ENCODE data around the gene RAB12.

Gene RAB12

DNA sequence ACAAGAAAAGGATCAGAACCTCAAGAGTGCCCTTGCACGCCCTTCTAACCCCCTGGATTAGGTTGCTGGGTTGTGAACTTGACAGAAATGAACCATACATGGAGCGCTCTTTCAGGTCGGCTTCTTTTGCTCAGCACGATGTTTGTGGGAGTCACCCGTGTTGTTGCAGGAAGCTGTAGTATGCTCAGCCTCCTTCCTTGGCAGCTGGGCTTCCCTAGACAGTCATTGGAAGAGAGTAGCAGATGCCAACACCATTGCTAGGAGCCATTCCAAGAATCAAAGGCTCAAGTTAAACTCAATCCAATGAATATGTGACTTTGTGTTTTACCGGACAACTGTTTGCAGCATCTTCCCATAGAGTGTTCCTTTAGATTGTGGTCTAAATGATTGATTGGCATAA is 47.0 kb downstream of the RAB12 start:
- Histone ChIP-seq H3K27ac (no peak overlapping the region), H3K36me3 (no peaks in the 10 kb centered on the region), H3K4me3 (no peak overlapping the region), H3K27me3 (peaks cover 0 to 4% of the 10 kb centered on the region in 2 donors), H3K9me3 (no peaks in the 10 kb centered on the region), H3K4me1 (no peaks in the 10 kb centered on the region)
- no peak for DNase-seq
- intact Hi-C loops (cut with DNase I; ENCODE audit: low total_unique reads) = loop anchor here (5.0 kb wide), 1 partner anchor 326 kb away; no protein-coding TSS in a partner anchor
- TF ChIP-seq, protein P1, sequence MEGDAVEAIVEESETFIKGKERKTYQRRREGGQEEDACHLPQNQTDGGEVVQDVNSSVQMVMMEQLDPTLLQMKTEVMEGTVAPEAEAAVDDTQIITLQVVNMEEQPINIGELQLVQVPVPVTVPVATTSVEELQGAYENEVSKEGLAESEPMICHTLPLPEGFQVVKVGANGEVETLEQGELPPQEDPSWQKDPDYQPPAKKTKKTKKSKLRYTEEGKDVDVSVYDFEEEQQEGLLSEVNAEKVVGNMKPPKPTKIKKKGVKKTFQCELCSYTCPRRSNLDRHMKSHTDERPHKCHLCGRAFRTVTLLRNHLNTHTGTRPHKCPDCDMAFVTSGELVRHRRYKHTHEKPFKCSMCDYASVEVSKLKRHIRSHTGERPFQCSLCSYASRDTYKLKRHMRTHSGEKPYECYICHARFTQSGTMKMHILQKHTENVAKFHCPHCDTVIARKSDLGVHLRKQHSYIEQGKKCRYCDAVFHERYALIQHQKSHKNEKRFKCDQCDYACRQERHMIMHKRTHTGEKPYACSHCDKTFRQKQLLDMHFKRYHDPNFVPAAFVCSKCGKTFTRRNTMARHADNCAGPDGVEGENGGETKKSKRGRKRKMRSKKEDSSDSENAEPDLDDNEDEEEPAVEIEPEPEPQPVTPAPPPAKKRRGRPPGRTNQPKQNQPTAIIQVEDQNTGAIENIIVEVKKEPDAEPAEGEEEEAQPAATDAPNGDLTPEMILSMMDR (IDR thresholded peaks at IDR 0.05) = no peak

DNA sequence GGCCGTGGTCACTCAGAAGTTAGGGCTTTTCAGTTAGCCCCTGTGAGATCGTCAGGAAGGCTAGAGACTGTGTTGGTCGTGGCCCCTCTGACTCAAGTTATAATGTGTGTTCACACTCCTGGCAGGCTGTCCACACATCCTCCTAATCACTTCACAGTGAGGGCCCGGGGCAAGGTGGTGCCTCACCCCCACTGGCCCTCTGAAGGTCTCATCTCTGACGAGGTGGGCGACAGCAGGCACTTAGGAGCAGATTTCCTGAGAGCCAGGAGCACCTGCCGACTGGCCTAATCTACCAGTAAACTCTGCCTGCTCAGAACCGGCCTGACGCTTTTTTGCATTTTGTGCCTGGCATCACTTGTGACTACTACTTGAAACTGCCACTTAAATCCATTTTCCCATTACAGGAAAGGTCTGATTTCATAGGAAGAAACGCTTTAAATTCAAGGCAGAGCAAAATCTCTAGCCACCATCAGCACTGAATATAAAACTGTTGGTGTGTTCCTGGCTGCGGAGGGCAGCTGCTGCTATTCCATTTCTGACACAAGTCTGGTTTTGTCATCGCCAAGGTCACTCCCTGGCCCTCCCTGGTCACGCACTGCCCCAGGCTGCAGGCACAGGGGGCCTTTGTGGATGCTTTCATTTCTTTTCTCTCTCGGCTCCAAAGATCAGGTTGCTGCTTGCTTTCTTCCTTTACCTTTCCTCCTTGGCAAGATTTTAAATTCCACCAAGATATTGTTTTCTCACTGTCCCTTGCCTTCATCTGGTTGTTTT is 48.0 kb downstream of the RAB12 start:
- Histone ChIP-seq H3K36me3 (no peaks in the 10 kb centered on the region), H3K4me3 (no peak overlapping the region), H3K4me1 (no peaks in the 10 kb centered on the region), H3K27ac (no peak overlapping the region), H3K27me3 (peaks cover 0 to 4% of the 10 kb centered on the region in 2 donors), H3K9me3 (no peaks in the 10 kb centered on the region)
- DNase-seq = no peak
- TF ChIP-seq, protein P1 (IDR thresholded peaks at IDR 0.05) = no peak
- intact Hi-C loops (cut with DNase I; ENCODE audit: low total_unique reads) = loop anchor here (5.0 kb wide), 1 partner anchor 325 kb away; no protein-coding TSS in a partner anchor

DNA sequence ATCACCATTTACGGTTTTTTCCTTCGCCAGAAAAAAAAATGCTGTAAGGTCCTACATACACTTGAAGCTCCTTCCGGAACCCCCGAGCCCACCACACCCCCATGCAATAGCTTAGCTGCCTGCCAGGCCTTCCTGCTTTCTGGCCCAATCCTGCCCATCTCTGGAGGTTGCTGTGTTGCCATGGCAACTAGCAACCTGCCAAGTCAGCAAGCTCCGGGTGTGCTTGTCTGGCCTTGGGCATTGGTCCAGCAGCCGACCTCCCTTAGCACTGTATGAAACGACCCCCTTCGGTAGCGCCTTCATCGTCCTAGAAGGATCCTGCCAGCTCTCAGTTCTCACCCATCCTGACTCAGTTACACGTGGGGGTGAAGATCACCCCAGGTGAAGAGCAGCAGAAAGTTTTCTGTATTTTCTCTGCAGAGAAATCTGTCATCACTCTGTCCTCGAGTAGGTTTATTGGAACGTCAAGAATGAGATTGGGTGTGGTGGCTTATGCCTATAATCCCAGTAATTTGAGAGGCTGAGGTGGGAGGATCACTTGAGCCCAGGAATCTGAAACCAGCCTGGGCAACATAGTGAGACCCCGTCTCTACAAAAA is 48.7 kb downstream of the RAB12 start:
- Histone ChIP-seq H3K9me3 (no peaks in the 10 kb centered on the region), H3K36me3 (no peaks in the 10 kb centered on the region), H3K27ac (no peak overlapping the region), H3K4me1 (no peaks in the 10 kb centered on the region), H3K27me3 (peaks cover 0 to 4% of the 10 kb centered on the region in 2 donors), H3K4me3 (no peak overlapping the region)
- TF ChIP-seq, protein P1 (IDR thresholded peaks at IDR 0.05) = no peak
- no peak for DNase-seq
- intact Hi-C loops (cut with DNase I; ENCODE audit: low total_unique reads) = loop anchor here (5.0 kb wide), 1 partner anchor 324 kb away; no protein-coding TSS in a partner anchor

GRCh38 chr18:8658858-8659485 is 49.7 kb downstream of the RAB12 start:
- intact Hi-C loops (cut with DNase I; ENCODE audit: low total_unique reads) = loop anchor here (5.0 kb wide), 1 partner anchor 323 kb away; no protein-coding TSS in a partner anchor
- Histone ChIP-seq H3K36me3 (no peaks in the 10 kb centered on the region), H3K27ac (no peak overlapping the region), H3K27me3 (peaks cover 0 to 4% of the 10 kb centered on the region in 2 donors), H3K4me1 (no peaks in the 10 kb centered on the region), H3K9me3 (no peaks in the 10 kb centered on the region), H3K4me3 (no peak overlapping the region)
- DNase-seq = no peak
- TF ChIP-seq, protein P1 (IDR thresholded peaks at IDR 0.05) = no peak

DNA sequence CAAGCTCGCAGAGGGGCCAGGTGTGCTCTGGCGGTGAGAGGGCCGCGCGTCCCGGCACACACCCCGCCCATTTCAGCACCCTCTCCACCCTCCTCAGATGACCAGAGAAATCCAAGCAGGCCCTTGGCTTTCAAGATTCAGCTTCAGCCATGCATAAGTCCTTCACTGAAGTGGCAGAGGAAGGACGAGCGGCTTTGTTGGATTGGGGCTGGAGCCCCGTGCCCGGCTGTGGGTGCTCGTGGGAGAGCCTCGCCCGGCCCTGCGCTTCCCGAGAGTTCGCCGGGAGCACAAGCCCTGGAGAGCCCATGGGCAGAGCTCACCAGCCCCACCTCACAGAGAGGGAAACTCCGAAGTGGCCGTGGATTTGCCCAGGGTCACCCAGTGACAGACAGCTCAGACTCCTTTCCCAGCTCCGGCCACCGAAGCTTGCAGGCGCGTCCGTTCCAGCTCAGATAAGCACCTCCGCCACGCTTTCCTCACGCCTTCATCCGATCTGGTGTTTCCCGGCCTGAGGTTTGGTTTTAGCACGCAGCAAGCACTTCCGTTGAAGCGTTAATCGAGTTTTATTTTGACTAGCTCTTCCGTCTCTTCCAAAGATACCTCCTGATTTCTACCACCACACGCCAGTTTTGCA is 50.5 kb downstream of the RAB12 start:
- TF ChIP-seq, protein P1 (IDR thresholded peaks at IDR 0.05) = no peak
- peaks cover 0 to 4% of the 10 kb centered on the region in 2 donors for H3K27me3 ChIP-seq
- no peak overlapping the region for H3K27ac ChIP-seq
- intact Hi-C loops (cut with DNase I; ENCODE audit: low total_unique reads) = loop anchor here (5.0 kb wide), 1 partner anchor 323 kb away; no protein-coding TSS in a partner anchor
- no peaks in the 10 kb centered on the region for H3K9me3 ChIP-seq
- DNase-seq = no peak
- H3K36me3 ChIP-seq = no peaks in the 10 kb centered on the region
- H3K4me1 ChIP-seq = no peaks in the 10 kb centered on the region
- no peak overlapping the region for H3K4me3 ChIP-seq

All from tibial artery (tissue), 4 donors.